Measurements from ENCODE around the gene RWDD3.

- TF ChIP-seq FOS (IDR thresholded peaks at IDR 0.05; ENCODE audit: borderline replicate concordance, insufficient read depth, low read length) (no peak), CTCF (IDR thresholded peaks at IDR 0.05; ENCODE audit: extremely low read depth in 1 of 2, insufficient read depth in 1 of 2, low read depth in 1 of 2, low read length in 2 of 2) (no peak), MAX (IDR thresholded peaks at IDR 0.05; ENCODE audit: insufficient read depth, insufficient read length) (no peak), EZH2 (IDR thresholded peaks at IDR 0.05; ENCODE audit: borderline replicate concordance, low read depth, low read length, severe bottlenecking) (no peak), POLR2A (IDR thresholded peaks at IDR 0.05; ENCODE audit: low read depth, low read length) (no peak)
Observed at GRCh38 chr1:95195046-95195445, 39.0 kb upstream of the RWDD3 start.
